ENCODE measurements around the gene TMEM245.
"Not testable (repeated sequence)": the region's sequence is repeated elsewhere in the genome, so short reads cannot be mapped to it uniquely, and the experiment has no call there.

TMEM245 gene

DNA sequence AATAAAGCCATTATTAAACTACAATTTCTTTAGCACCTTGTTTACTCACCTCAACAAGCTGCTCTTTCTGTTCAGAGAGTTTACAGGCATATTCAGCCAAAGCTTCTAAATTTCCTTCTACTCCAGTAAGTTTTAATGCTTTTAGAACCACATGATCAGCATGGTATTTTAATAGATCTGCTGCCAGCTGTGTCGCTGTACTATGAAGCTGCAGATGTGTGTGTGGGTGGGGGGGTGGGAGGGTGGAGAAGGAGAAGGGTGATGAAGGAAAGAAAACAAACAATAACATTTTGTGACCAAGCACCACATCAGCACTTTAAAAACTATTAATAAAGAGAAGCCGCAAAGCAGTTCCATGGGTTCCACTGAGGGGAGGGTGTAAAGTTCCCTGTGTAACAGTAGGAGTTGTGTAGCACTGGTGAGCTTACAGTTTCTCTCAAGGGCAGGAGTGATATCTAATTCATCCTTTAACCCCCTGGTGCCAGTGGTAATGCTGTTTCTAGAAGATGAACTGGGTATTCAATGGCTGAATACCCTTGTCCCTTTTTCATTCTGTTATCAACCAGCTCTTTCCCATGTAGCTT lies 147.0 kb downstream of the TMEM245 start:
- no peak for DNase-seq

DNA sequence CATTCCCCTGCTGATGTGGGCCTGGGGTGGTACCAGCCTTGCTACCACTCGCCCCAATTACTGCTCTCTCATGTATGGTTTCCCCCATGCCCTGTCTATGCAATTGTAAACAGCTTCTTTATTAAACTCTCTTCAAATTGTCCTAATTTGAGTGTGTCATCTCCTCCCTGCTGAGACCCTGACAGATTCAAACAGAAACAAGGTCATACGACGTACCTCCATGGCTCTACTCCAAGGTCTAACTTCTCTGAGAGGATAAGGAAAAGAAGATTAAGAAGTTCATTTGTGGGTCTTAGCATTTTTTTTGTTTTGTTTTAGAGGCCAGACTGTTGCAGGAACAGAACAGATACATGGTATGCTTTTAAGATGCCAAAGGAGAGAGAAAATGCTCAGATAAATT lies 147.6 kb downstream of the TMEM245 start:
- DNase-seq, result no peak

DNA sequence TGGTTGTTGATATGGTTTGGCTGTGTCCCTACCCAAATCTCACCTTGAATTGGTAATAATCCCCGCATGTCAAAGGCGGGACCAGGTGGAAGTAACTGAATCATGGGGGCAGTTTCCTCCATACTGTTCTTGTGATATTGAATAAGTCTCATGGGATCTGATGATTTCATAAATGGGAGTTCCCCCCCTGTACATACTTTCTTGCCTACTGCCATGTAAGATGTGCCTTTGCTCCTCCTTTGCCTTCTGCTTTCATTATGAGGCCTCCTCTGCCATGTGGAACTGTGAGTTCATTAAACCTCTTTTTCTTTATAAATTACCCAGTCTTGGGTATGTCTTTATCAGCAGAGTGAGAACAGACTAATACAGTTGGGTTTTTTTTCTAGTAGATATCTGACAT lies 148.4 kb downstream of the TMEM245 start:
- not testable (repeated sequence) for DNase-seq

DNA sequence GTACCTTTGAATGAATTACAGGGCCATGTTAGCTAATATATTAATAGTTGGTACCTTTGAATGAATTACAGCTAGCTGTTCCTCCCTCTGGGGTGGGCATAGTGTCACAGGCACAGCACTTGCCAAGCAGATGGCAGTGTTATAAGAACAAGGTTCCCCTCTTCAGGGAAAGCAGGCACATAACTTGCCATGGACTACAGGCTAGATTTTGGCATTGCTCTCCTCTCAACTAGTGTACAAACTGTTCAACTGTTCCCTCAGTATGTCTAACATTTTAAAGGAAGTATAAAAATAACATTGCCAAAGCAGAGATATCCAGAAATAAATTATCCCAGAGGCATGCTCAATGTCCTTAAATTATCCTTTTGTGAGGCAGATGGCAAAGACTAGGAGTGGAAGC lies 151.8 kb downstream of the TMEM245 start:
- no peak for DNase-seq
